GM19025 (cell line): ENCODE results near the gene HSBP1L1.
A peak's percentile ranks its signal among the peaks of the same experiment; 100 is the strongest.

Experiments
- ATAC-seq: cut with Tn5 transposase; IDR thresholded peaks from one replicate; pipeline ENCODE4 v1.9.1; 2021; ENCODE audit warnings: mild to moderate bottlenecking, low read depth, moderate library complexity; ENCODE audit not compliant: unreplicated experiment

Gene HSBP1L1

GRCh38 chr18:79944126-79944731, 20.2 kb upstream of the HSBP1L1 start:
- peak; percentile 46 for ATAC-seq

DNA sequence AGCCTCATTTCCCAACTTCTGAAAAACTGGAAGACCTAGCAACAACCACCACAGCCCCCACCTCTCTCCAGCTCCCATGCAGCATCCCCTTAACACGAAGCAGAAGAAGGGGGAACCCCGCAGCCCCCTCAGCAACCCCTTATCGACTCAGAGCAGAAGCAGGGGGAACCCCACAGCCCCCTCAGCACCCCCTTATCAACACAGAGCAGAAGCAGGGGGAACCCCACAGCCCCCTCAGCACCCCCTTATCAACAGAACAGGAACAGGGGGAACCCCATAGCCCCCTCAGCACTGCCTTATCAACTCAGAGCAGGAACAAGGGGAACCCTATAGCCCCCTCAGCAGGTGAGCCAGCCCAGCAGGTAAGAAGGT, 19.7 kb upstream of the HSBP1L1 start:
- peak; percentile 7 for ATAC-seq

GRCh38 chr18:79945118-79946042, 19.1 kb upstream of the HSBP1L1 start:
- ATAC-seq: no peak

- no peak for ATAC-seq
These were observed 17.2 kb upstream of the HSBP1L1 start for GRCh38 chr18:79947054-79947755.

DNA sequence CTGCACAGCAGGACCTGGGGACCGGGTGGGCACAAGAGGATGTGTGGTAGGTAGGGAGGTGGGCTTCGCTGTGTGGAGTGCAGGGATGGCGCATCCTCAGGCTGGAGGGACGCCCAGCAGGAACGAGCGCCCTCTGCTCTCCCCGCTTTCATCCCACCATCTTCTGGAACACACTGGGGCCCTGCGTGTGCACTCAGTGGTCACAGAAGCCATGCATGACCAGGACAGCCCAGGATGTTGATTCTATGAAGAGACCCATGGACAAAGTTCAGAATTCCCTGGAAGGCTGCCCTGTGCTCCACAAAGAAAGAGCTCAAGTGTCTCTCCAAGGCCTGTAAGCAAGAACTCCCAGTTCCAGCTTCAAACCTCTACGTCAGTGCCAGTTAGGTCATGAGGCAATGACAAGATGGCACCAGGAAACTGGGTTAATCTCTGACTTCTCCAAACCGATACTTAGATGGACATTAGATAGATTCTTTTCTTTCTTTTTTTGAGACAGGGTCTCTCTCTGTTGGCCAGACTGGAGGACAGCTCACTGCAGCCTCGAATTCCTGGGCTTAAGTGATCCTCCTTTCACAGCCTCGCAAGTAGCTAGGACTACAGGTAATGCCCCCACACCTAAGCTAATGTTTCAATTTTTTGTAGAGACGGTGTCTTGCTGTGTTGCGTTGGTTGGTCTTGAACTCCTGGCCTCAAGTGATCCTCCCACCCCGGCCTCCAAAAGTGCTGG, 16.4 kb upstream of the HSBP1L1 start:
- ATAC-seq: no peak

GRCh38 chr18:79948719-79949411, 15.6 kb upstream of the HSBP1L1 start:
- no peak for ATAC-seq

DNA sequence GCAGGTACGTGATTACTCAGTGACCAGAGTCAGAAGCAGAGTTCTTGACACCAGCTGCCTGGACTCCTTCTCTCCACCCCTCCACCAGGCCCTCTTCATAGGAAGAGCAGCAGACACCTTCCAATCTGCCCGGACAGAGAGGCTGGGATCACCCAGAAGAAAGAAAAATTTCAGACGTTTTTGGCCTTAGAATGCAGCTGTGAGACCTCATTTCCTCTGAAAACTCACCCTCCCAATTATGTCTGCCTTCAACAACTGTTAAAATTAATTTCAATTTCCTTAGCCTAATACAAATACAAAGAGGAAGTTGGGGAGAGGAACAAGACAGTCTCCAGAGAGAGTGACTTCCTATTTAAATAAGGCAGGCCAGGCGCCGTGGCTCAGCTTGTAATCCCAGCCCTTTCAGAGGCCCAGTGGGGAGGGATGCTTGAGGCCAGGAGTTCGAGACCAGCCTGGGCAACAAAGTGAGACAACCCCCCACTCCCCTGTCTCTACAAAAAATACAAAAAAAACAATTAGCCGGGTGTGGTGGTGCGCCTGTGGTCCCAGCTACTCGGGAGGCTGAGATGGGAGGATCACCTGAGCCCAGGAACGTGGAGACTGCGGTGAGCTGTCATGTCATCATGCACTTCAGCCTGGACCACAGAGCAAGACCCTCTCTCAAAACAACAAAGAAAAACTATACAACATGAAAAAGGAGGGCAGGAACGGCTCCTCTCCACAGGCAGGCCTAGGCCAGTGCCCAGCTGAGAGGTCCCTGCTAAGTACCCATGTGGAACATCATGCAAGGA, 14.6 kb upstream of the HSBP1L1 start:
- no peak for ATAC-seq

DNA sequence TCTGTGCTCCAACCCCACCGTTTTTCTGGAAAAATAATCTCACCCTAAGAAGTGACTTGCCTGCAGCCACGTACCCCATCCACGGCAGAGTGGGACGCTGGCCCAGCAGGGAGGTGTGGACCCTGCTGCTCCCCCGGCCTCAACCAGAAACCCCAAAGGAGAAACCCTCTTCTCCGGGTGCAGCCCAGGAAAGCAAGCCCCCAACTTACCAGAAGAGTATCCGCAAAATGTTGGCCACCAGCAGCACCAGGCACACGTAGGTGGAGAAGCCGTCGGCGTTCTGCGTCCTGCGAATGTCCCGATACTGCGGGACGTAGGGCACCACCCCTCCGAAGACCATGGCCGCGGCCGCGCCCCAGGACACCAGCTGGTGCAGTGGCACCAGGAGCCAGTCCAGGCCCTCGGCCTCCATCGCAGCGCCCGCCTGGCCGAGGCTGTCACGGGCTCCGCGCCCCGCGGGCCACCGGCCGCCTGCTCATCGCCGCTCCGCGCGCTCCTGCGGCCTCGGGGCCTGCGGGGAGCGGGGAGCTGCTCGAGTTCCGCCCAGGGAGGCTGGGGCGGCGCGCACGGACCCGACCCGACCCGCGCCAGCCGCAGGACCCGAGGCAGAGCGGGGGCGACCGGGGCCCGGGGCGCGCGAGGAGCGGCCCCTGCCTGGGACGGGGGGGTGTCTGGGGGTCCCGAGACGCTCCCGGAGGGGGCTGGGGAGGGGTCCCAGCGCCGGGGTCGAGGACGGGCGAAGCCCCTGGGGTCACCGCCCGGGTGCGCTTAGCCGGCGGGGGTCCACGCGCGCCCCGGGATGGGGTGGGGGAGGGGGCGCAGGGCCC, 13.7 kb upstream of the HSBP1L1 start:
- ATAC-seq: peak; percentile 30

GRCh38 chr18:79951545-79952455, 12.6 kb upstream of the HSBP1L1 start, which contains the start of gene SLC66A2:
SLC66A2 (minus strand) TSS chr18:79951653; CDS start chr18:79950926, 727 bp downstream.
- peak; percentile 84 for ATAC-seq

GRCh38 chr18:79952456-79952995, 11.9 kb upstream of the HSBP1L1 start:
- no peak for ATAC-seq

DNA sequence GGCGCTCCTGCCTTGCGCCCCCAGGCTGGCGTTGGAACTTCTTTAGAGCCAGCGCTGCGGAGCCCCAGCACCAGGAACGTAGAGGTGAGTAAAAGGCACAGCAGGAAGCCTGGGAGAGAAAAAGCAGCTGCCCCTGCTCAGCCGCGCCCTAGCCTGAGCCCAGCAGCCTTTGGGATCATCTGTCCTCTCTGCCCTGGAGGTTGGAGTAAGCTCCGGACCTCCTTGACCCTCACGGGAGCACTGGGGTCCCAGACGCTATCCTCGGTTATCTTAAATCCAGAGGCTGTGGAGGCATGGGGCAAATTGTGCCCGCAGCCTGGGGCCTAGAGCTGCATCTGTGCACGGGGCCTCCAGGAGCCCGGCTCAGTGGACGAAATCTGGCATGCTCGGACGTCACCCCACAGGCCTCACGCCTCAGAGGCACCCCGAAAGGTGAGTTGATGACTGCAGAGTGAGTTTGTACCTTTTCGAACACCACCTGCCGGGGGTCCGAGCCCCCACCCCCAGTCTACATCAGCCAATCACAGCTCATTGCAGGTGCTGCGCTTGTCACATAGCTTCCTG, 11.4 kb upstream of the HSBP1L1 start:
- no peak for ATAC-seq

- ATAC-seq: no peak
These were observed 10.3 kb upstream of the HSBP1L1 start for GRCh38 chr18:79953971-79954651.

DNA sequence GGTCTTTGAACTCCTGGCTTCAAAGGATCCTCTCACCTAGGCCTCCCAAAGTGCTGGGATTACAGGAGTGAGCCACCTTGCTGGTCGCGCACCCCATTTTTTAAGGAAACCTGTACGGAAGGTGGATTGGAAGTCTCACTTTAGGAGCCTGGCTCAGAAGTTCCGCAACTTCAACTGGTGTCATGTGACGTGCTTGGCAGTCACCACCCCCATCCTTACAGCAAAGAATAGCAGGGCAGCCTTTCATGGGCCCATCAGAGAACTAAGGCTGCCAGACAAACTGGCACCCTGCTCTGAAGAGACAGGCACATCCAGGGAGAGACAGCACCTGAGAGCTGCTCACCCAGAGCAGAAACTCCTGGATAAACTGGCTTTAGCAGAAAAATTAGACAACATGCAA, 9.7 kb upstream of the HSBP1L1 start:
- ATAC-seq: no peak

GRCh38 chr18:79955302-79956075, 9.0 kb upstream of the HSBP1L1 start:
- no peak for ATAC-seq

GRCh38 chr18:79956276-79956675, 8.2 kb upstream of the HSBP1L1 start:
- no peak for ATAC-seq
